ENCODE results near the gene DEGS1.

- TF ChIP-seq CTCF (IDR thresholded peaks at IDR 0.05) (no peak), POLR2A (IDR thresholded peaks at IDR 0.05) (no peak)
Observed at GRCh38 chr1:224216382-224216781, 33.3 kb downstream of the DEGS1 start.
